Islet of Langerhans (tissue), 1 donor: ENCODE measurements around the gene SCT.

Source experiments
- FAIRE-seq: peaks from one replicate; lab custom pipeline; 2011; peaks lifted over from hg19 to GRCh38; lab: Jason Lieb, UNC

Gene SCT

GRCh38 chr11:584287-584686 lies 42.7 kb downstream of the SCT start:
- no peak for FAIRE-seq

- FAIRE-seq, result no peak
These were observed 45.2 kb downstream of the SCT start for GRCh38 chr11:581752-582151.

- FAIRE-seq, result no peak
These were observed 45.6 kb downstream of the SCT start for GRCh38 chr11:581342-581741.

- FAIRE-seq, result no peak
These were observed 47.0 kb downstream of the SCT start for GRCh38 chr11:579830-580601.

GRCh38 chr11:578276-579035 lies 48.5 kb downstream of the SCT start:
- no peak for FAIRE-seq

GRCh38 chr11:577611-577894 lies 49.4 kb downstream of the SCT start:
- no peak for FAIRE-seq

GRCh38 chr11:576811-577610 lies 50.0 kb downstream of the SCT start:
- no peak for FAIRE-seq
